Testis (tissue), 3 donors: Measurements from ENCODE around the gene CACNA1D. TPM values are rescaled to one million over a fixed set of nuclear protein-coding genes. Genes with fewer than 3 reads are reported as not detected.

Experiments
- DNase-seq: peaks from one replicate; pipeline ENCODE4 v3.0.0-alpha.2; 2019
- H3K27ac ChIP-seq, 2 donors: fragments of 200-600 bp; sonication (generic); one replicate each; pipeline ENCODE4 v1.5.1; 2019
- H3K27me3 ChIP-seq: fragments of 200-600 bp; sonication (generic); one replicate; pipeline ENCODE4 v1.5.1; 2019
- H3K36me3 ChIP-seq: fragments of 200-600 bp; sonication (generic); one replicate; pipeline ENCODE4 v1.5.1; 2017; ENCODE audit warnings: low read depth; ENCODE audit errors: missing control alignments
- H3K4me1 ChIP-seq: fragments of 200-600 bp; sonication (generic); one replicate; pipeline ENCODE4 v1.5.1; 2019
- H3K4me3 ChIP-seq, 2 donors: fragments of 200-600 bp; sonication (generic); one replicate each; pipeline ENCODE4 v1.5.1; 2017 to 2019
- H3K9me3 ChIP-seq: fragments of 200-600 bp; sonication (generic); one replicate; pipeline ENCODE4 v1.5.1; 2017
- CTCF ChIP-seq, 3 experiments: fragments of 450-650 bp in 2 of 3; fragments of 200-600 bp in 1 of 3; sonication (generic) in 1 of 3; IDR thresholded peaks; one replicate each; pipeline ENCODE4 v1.5.1; 2016 to 2019; ENCODE audit warnings: antibody characterized with exemption in 3 of 3, mild to moderate bottlenecking in 2 of 3, moderate library complexity in 1 of 3
- POLR2A ChIP-seq: fragments of 450-650 bp; IDR thresholded peaks from one replicate; pipeline ENCODE4 v1.6.1; 2017; ENCODE audit warnings: antibody characterized with exemption, mild to moderate bottlenecking, moderate library complexity
- WGBS, 2 donors: methylation state at CpG; one replicate each; pipeline ENCODE4 v1.1.5; 2018; 5-methylcytosine and 5-hydroxymethylcytosine counted together
- intact Hi-C: fragments of 100-400 bp; cut with DNase I; formaldehyde crosslinking; loops from one replicate; pipeline ENCODE4 v1.15.1; 2023; ENCODE audit warnings: low total_unique reads
- polyA plus RNA-seq: library from polyadenylated mRNA; stranded (reverse); fragments of 350-450 nt; fragmentation: Illumina TruSeq; extraction: RNeasy Lipid Tissue Mini Kit (QIAGEN cat#74804); gene quantifications from one replicate; pipeline ENCODE4 v1.2.3, GENCODE V29; 2014; ENCODE audit warnings: low read depth, low replicate concordance; ENCODE audit not compliant: insufficient read depth
- total RNA-seq, 2 donors: library from RNA; depleted of rRNA; stranded (reverse); fragments of >200 nt; gene quantifications; one replicate each; pipeline ENCODE4 v1.2.3, GENCODE V29; 2016

The CACNA1D gene
- total and polyA plus RNA-seq, 3 donors from 2014 or later = 8.0 to 39.0 (median 37.6) TPM

- no peak overlapping the region for H3K27ac ChIP-seq
- H3K36me3 ChIP-seq = no peaks in the 10 kb centered on the region
- no peaks in the 10 kb centered on the region for H3K27me3 ChIP-seq
- DNase-seq = no peak
- 53% methylated on average over 1 of the region's 1 CpG for WGBS, 2 donors
- H3K4me3 ChIP-seq = no peak overlapping the region
- TF ChIP-seq POLR2A (no peak), CTCF (IDR thresholded peaks at IDR 0.05) (no peak)
- H3K9me3 ChIP-seq = no peaks in the 10 kb centered on the region
- H3K4me1 ChIP-seq = no peaks in the 10 kb centered on the region
- intact Hi-C loops = no loop called here
Measured at GRCh38 chr3:53733446-53733845, 239.0 kb downstream of the CACNA1D start.

- Histone ChIP-seq H3K36me3 (no peaks in the 10 kb centered on the region), H3K27me3 (no peaks in the 10 kb centered on the region), H3K9me3 (no peaks in the 10 kb centered on the region), H3K27ac (no peak overlapping the region), H3K4me1 (no peaks in the 10 kb centered on the region), H3K4me3 (no peak overlapping the region)
- DNase-seq = no peak
- WGBS, 2 donors = 63 to 68% methylated on average over 4 of the region's 4 CpGs
- TF ChIP-seq POLR2A = no peak
- no peak for TF ChIP-seq CTCF (IDR thresholded peaks at IDR 0.05)
- intact Hi-C loops = no loop called here
Measured at GRCh38 chr3:53739966-53740365, 245.6 kb downstream of the CACNA1D start.

GRCh38 chr3:53740956-53741355 is 246.5 kb downstream of the CACNA1D start:
- intact Hi-C loops = no loop called here
- H3K9me3 ChIP-seq = no peaks in the 10 kb centered on the region
- no peaks in the 10 kb centered on the region for H3K27me3 ChIP-seq
- no peak overlapping the region for H3K4me3 ChIP-seq
- H3K4me1 ChIP-seq = no peaks in the 10 kb centered on the region
- no peaks in the 10 kb centered on the region for H3K36me3 ChIP-seq
- no peak for DNase-seq
- TF ChIP-seq POLR2A (no peak), CTCF (IDR thresholded peaks at IDR 0.05) (no peak)
- no peak overlapping the region for H3K27ac ChIP-seq
- WGBS, 2 donors = 95 to 97% methylated on average over 4 of the region's 4 CpGs

GRCh38 chr3:53744351-53744750 is 249.9 kb downstream of the CACNA1D start:
- H3K36me3 ChIP-seq = no peaks in the 10 kb centered on the region
- no peak for TF ChIP-seq POLR2A
- no peak for TF ChIP-seq CTCF (IDR thresholded peaks at IDR 0.05)
- no peaks in the 10 kb centered on the region for H3K9me3 ChIP-seq
- H3K27me3 ChIP-seq = no peaks in the 10 kb centered on the region
- H3K4me3 ChIP-seq = no peak overlapping the region
- intact Hi-C loops = no loop called here
- DNase-seq = no peak
- H3K27ac ChIP-seq = no peak overlapping the region
- H3K4me1 ChIP-seq = no peaks in the 10 kb centered on the region
- WGBS, 2 donors = 74 to 76% methylated on average over 7 to 8 of the region's 8 CpGs

GRCh38 chr3:53747559-53747958 is 253.1 kb downstream of the CACNA1D start:
- Histone ChIP-seq H3K9me3 (no peaks in the 10 kb centered on the region), H3K4me1 (no peaks in the 10 kb centered on the region), H3K36me3 (no peaks in the 10 kb centered on the region), H3K27me3 (no peaks in the 10 kb centered on the region), H3K4me3 (no peak overlapping the region), H3K27ac (no peak overlapping the region)
- TF ChIP-seq POLR2A = no peak
- no peak for TF ChIP-seq CTCF (IDR thresholded peaks at IDR 0.05)
- 90 to 95% methylated on average over 4 of the region's 4 CpGs for WGBS, 2 donors
- intact Hi-C loops = no loop called here
- no peak for DNase-seq
